GM19035 (cell line): ENCODE data around the gene DECR2.
"Not testable (repeated sequence)": the region's sequence is repeated elsewhere in the genome, so short reads cannot be mapped to it uniquely, and the experiment has no call there.

Experiments
- ATAC-seq: cut with Tn5 transposase; IDR thresholded peaks from one replicate; pipeline ENCODE4 v1.9.1; 2021; ENCODE audit not compliant: unreplicated experiment

Gene DECR2

GRCh38 chr16:378113-378820 lies 23.4 kb upstream of the DECR2 start:
- ATAC-seq: not testable (repeated sequence)

GRCh38 chr16:378821-379182 lies 22.9 kb upstream of the DECR2 start:
- no peak for ATAC-seq

DNA sequence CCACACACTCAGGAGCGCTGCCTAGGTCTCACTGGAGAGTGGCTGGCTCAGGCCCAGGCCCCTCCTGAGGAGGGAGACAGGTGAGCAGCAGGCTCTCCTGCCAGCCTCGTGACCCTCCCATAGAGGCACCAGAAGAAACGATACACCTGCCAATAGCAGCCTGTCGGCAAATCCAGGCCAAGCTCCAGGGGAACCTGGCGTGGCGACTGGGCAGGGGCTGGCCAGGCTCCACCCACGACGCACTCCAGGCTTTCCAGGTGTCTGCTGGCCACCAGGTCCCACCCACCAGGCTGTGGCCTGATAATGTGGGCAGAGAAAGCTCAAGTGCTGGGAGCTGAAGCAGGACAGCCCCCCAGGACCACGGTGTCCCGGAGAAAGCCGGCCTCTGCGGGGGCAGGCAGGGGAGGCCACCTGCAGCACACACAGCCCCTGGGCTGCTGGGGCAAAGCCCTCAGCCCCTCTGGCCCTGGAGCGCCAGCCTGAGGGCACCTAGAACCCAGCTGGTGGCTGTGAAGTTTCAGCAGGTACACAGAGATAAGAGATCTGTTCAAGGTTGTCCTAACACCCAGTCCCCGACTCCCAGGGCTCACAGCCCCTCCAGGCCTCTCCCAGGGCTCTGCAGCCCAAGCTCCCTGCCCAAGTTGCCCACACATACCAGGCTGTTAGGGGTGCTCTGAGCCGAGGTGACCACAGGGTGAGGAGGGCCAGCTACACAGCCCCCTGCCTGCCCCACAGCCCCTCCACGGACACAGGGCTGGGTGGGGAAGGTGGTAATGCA lies 22.3 kb upstream of the DECR2 start:
- ATAC-seq: no peak

GRCh38 chr16:379961-380761 lies 21.5 kb upstream of the DECR2 start:
- no peak for ATAC-seq

DNA sequence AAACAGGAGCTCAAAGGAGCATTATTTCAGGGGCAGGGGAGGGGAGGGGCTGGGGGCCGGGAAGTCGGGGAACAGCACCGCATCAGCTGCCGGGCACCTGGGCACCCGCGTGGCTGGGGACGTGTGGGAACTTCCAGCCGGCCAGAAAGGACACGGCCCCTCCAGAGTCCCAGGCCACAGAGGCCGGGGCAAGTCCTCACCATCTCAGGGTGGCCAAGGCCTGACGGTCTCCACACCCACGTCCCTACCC lies 21.0 kb upstream of the DECR2 start:
- ATAC-seq: no peak

DNA sequence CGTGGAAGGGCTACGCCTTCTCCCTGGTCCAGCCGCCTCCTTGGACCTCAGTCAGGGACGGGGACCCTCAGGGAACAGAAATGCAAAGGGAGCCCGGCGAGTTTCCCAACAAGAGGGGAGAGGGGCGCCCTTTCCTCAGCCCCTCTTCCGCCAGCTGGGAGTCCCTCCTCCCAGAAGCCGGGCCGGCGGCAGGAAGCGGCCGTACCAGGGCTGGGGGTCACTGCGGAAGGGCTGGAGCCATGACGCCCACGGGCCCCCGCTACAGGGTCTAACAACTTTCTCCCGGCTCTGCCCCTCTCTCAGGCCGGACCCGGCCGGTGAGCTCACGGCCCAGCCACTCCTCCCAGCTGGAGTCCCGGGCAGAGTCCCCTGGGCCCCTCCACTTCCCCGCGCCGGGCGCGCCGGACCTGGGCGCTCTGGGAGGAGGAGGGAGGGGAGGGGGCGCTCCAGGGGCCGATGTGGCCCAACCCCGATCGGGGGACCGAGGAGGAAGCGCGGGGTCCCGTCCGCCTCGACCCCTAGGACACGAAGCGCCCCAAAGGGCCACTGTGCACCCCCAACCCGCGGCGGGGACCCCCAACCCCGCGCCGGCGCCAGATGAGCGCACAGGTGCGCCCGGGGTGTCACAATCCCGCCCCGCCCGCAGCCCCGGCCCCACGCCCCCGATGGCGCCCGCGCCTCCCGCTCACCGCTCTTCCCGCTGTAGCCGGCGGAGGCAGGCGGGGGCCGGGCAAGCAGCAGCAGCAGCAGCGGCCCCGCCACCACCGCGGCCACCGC lies 20.5 kb upstream of the DECR2 start:
- peak; percentile 19 for ATAC-seq

DNA sequence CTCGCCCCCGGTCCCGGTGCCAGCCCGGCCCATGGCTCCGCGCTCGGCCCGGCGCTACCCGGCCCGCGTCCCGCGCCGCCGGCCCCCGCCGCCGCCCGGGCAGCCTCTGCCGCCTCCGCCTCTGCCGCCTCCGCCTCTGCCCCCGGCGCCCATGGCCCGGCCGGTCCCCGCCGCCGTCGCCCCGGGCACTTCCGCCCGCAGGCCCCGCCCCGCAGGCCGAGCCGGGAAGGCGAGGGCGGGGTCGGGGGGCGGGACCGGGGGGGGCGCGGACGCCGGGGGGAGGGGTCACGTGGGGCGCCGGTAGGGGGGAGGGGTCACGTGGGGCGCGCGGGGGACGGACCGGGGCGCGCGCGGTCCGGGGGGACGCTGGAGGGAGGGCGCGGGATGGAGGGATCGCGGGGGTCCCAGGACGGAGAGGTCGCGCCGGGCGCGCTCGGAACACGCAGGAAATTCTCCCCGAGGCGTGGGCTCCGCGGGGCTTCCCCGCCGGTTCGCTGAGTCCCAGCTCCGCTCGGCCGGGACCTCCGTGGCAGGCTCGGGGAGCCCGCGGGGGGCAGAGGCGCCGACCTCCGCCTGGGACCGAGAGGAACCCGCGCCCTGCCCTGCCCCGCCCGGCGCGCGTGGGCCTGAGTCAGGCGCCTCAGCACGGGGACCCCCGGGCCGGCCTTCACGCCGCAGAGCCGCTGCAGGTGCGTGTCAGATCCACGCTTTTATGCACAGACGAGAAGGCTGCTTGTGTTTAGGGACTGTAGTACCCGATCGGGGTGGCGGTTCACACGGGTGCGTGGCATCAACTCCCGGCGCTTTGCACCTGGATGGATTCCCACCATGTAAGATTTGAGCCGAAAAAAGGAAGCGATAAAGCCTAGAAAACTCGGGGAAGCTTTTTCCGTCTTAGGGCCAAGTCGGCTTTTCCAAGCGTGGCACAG lies 19.6 kb upstream of the DECR2 start, which contains the start of gene PGAP6:
TSS of gene PGAP6 (minus strand) at position 190 of the 929 bp plus-strand sequence. CDS start at position 33, 157 bp downstream.
- peak; percentile 61 for ATAC-seq

DNA sequence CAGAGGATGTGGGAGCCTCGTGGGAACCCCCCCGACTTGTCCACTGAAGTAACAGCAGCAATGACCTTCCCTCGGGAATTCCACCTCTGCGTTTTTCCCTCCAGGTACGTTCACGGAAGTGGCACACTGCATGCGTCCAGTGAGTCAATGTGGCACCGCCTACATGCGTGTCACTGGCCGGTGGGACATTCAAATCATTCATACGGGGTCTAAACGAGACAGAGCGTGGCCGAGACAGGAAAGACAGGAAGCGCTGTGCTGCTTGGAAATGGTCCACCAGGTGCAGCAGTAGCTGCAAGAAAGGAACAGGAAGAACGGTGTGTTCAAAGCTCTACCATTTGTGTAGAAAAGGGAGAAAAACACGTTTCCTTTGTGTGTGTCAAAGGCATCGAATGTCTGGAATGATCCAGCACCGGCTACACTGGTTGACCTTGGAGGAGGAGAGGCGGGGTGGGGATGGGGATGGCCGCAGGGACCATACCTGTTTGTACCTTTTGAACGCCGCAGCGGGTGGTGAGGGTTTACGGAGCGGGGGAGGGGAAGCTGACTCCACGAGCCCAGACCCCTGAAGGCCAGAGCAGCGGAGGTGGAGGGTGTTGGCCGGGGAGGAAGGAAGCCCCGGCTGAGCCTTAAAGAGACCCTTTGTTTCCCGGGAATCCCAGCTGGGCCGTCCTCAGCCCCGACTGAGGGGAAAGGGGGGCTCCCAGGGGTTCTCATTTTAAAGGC lies 18.2 kb upstream of the DECR2 start:
- no peak for ATAC-seq

DNA sequence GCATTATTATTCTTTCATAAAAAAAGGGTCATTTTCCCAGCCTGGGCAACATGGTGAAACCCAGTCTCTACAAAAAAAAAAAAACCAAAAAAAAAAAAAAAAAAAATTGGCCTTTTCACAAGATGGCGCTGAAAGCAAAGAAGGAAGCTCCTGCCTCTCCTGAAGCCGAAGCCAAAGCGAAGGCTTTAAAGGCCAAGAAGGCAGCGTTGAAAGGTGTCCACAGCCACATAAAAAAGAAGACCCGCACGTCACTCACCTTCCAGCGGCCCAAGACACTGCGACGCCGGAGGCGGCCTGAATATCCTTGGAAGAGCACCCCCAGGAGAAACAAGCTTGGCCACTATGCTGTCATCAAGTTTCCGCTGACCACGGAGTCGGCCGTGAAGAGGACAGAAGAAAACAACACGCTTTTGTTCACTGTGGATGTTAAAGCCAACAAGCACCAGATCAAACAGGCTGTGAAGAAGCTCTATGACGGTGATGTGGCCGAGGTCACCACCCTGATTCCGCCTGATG lies 15.0 kb upstream of the DECR2 start:
- no peak for ATAC-seq

- not testable (repeated sequence) for ATAC-seq
Measured at GRCh38 chr16:387761-388666, 13.7 kb upstream of the DECR2 start.

- ATAC-seq: no peak
Measured at GRCh38 chr16:389352-389751, 12.3 kb upstream of the DECR2 start.

- ATAC-seq: no peak
Measured at GRCh38 chr16:391885-392335, 9.8 kb upstream of the DECR2 start.

GRCh38 chr16:392450-393030 lies 9.1 kb upstream of the DECR2 start:
- no peak for ATAC-seq

GRCh38 chr16:396199-396598 lies 5.5 kb upstream of the DECR2 start:
- no peak for ATAC-seq

- ATAC-seq: no peak
Measured at GRCh38 chr16:396605-397004, 5.1 kb upstream of the DECR2 start.

DNA sequence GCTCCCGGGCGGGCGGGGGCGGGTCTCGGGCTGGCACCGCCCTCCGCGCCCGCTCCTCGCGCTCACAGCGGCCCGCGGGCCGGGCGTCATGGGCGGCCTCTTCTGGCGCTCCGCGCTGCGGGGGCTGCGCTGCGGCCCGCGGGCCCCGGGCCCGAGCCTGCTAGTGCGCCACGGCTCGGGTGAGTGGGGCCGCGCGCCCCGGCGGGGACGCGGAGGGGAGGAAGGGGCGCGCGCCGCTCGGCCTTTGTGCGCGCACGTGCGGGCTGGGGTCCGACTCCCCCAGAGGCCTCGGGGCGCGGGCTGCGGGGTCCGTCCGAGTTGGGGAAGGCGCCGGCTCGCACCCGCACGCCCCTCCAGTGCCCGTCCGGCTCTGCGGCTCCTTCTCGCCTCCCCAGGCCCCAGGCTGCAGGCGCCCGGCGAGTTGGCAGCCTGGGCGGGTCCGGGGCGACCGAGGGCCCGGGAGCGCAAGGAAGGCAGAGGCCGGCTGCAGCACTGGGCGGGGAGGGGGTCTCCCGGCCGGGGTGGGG lies 4.5 kb upstream of the DECR2 start, which contains the start of gene NME4:
TSS of gene NME4 (plus strand) at position 65 of the 527 bp plus-strand sequence. CDS start at position 89, 24 bp downstream.
- no peak for ATAC-seq

DNA sequence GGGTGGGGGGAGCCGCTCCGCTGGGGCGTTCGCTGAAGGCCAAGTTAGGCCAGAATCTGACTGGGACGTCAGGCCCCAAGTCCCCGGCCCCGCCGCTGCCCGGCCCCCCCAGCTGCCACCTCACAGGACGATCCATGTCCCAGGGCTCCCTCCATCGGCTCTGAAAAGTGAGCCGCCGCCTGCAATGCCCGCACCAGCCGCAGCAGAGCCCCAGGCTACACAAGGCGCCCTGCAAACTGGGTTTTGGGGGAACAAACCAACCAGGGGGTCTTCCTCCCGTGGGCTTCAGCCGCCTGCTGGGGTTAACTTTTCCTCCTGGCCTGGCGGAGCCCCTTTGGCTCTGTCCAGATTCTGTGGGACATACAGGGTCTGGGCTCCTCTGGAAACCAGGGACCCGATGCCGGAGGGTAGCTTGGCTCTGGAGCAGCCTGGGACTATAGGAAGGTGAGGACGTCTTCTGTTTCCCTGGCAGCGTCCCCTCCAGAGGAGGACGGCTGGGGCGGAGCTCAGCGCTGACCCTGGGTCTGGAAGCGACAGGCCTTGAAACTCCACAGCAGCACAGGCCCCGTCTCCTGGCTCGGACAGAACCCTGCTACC lies 3.9 kb upstream of the DECR2 start:
- ATAC-seq: no peak
